GM12878 (cell line): ENCODE measurements around the gene PIK3R5. TPM values are rescaled to one million over a fixed set of nuclear protein-coding genes. Genes with fewer than 3 reads are reported as not detected.

Source experiments
- ATF2 ChIP-seq: IDR thresholded peaks from 2 replicates; pipeline ENCODE4 v1.6.1; 2012; ENCODE audit warnings: low read length, inconsistent platforms
- BACH1 ChIP-seq: fragments of 450-650 bp; IDR thresholded peaks from 2 replicates; pipeline ENCODE4 v1.6.1; 2017; ENCODE audit warnings: mild to moderate bottlenecking, borderline replicate concordance
- BCL11A ChIP-seq: IDR thresholded peaks from 2 replicates; pipeline ENCODE4 v1.6.1; 2011; ENCODE audit warnings: low read depth, low read length
- CHD2 ChIP-seq: IDR thresholded peaks from 2 replicates; pipeline ENCODE4 v1.6.1; 2011; ENCODE audit warnings: low read depth, low read length, improper control_type of control experiment, borderline replicate concordance
- E4F1 ChIP-seq: fragments of 450-650 bp; IDR thresholded peaks from 2 replicates; pipeline ENCODE4 v1.6.1; 2018; ENCODE audit warnings: borderline replicate concordance, mild to moderate bottlenecking; ENCODE audit not compliant: partially characterized antibody
- KAT2A ChIP-seq: conservative IDR thresholded peaks from 2 replicates; pipeline ENCODE4 v1.6.1; 2011; ENCODE audit warnings: low read depth, low read length; ENCODE audit not compliant: control insufficient read depth
- POLR2A ChIP-seq: IDR thresholded peaks from 2 replicates; pipeline ENCODE4 v1.6.1; 2011; ENCODE audit warnings: low read depth, mild to moderate bottlenecking, low read length
- RAD21 ChIP-seq: IDR thresholded peaks from 2 replicates; pipeline ENCODE4 v1.6.1; 2011; ENCODE audit warnings: mild to moderate bottlenecking, low read depth, low read length, moderate library complexity; ENCODE audit not compliant: insufficient read depth
- RB1 ChIP-seq: fragments of 450-650 bp; formaldehyde crosslinking; IDR thresholded peaks from 2 replicates; pipeline ENCODE4 v1.6.1; 2017; ENCODE audit warnings: mild to moderate bottlenecking, borderline replicate concordance
- RUNX3 ChIP-seq: IDR thresholded peaks from 2 replicates; pipeline ENCODE4 v1.6.1; 2012; ENCODE audit warnings: low read length, inconsistent platforms
- SIX5 ChIP-seq: IDR thresholded peaks from 2 replicates; pipeline ENCODE4 v1.6.1; 2011; ENCODE audit warnings: mild to moderate bottlenecking, low read depth, low read length, moderate library complexity; ENCODE audit not compliant: severe bottlenecking
- SP1 ChIP-seq: IDR thresholded peaks from one replicate; pipeline ENCODE4 v1.6.1; 2011; ENCODE audit warnings: low read depth, low read length
- SUZ12 ChIP-seq: fragments of 200-600 bp; sonication (generic); IDR thresholded peaks from one replicate; pipeline ENCODE4 v1.6.1; 2018; ENCODE audit warnings: antibody characterized with exemption, mild to moderate bottlenecking; ENCODE audit not compliant: unreplicated experiment
- TAF1 ChIP-seq: IDR thresholded peaks from 2 replicates; pipeline ENCODE4 v1.6.1; 2011; ENCODE audit warnings: mild to moderate bottlenecking, low read depth, low read length, borderline replicate concordance
- TCF12 ChIP-seq: IDR thresholded peaks from 2 replicates; pipeline ENCODE4 v1.6.1; 2011; ENCODE audit warnings: low read depth, mild to moderate bottlenecking, low read length
- ZBTB11 ChIP-seq: fragments of 450-650 bp; formaldehyde crosslinking; IDR thresholded peaks from 2 replicates; pipeline ENCODE4 v1.5.0; 2022; ENCODE audit warnings: mild to moderate bottlenecking, missing genetic modification characterization
- ZNF274 ChIP-seq: IDR thresholded peaks from one replicate; pipeline ENCODE4 v1.8.0; 2011; ENCODE audit not compliant: insufficient read length, insufficient read depth
- polyA plus RNA-seq, 11 experiments: library from polyadenylated mRNA; depleted of rRNA in 4 of 11; unstranded in 6 of 11; stranded (reverse) in 5 of 11; fragments of >200 nt; fragmentation: Nextera tagmentation in 4 of 11; fragmentation: Illumina TruSeq in 1 of 11; extraction: Ambion mirVana in 4 of 11; extraction: Trizol in 1 of 11; gene quantifications; 1 replicate in 1 of 11; 2 replicates in 10 of 11; pipeline versions ENCODE4 v1.2.1 to v1.2.3, GENCODE V29; 2011 to 2016; ENCODE audit warnings: inconsistent platforms in 2 of 11, missing spikeins in 2 of 11, low read depth in 1 of 11
- total RNA-seq, 4 experiments: library from RNA; depleted of rRNA in 3 of 4; stranded (reverse); fragments of >200 nt in 3 of 4; fragmentation: Illumina TruSeq in 1 of 4; extraction: Trizol in 1 of 4; gene quantifications; 2 replicates each; pipeline versions ENCODE4 v1.2.1 to v1.2.3, GENCODE V29; 2013 to 2021
- TF ChIP-seq, protein P1 (sequence below): fragments of 450-650 bp; IDR thresholded peaks from 2 replicates; pipeline ENCODE4 v1.6.1; 2017; ENCODE audit warnings: mild to moderate bottlenecking, low read depth, inconsistent platforms; ENCODE audit not compliant: poor library complexity, severe bottlenecking
- TF ChIP-seq, protein P2 (sequence below): fragments of 450-650 bp; conservative IDR thresholded peaks from 2 replicates; pipeline ENCODE4 v1.6.1; 2017; ENCODE audit warnings: mild to moderate bottlenecking, moderate library complexity

The PIK3R5 gene
- total and polyA plus RNA-seq, 10 of the 15 experiments (the other 5 are each of a cell fraction or from before 2014, with no cell fraction given): 9.5 to 50.8 (median 35.5) TPM

DNA sequence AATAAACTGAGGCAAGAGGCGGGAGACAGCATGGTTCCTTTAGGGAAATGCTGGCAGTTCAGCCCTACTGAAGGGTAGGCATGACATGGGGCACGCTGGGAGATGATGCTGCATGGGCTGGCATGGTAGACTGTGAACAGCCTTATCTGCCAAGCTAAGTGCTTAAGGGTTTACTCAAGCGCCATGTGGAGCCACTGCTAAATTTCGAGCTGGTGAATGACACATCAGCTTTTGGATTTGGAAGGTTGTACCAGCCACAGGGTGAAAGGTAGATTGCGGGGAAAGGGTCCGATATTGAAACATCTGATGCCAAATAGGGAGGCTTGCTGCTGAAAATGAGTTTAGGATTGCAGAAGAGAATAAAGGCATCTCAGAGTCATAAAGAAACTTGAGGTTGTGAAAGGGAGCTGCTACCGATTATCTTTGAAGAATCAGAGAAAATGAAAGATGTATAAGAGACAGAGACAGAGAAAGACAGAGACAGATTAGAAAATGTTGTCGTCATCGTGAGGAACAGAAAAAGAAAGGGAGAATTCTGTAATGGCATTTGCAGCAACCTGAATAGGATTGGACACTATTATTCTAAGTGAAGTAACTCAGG, 16.3 kb downstream of the PIK3R5 start (continued):
- no peak for TF ChIP-seq E4F1
- no peak for TF ChIP-seq BACH1
- no peak for TF ChIP-seq RB1
- no peak for TF ChIP-seq SIX5
- no peak for TF ChIP-seq KAT2A
- no peak for TF ChIP-seq BCL11A
- no peak for TF ChIP-seq ZNF274
- no peak for TF ChIP-seq CHD2
- TF ChIP-seq, protein P1, sequence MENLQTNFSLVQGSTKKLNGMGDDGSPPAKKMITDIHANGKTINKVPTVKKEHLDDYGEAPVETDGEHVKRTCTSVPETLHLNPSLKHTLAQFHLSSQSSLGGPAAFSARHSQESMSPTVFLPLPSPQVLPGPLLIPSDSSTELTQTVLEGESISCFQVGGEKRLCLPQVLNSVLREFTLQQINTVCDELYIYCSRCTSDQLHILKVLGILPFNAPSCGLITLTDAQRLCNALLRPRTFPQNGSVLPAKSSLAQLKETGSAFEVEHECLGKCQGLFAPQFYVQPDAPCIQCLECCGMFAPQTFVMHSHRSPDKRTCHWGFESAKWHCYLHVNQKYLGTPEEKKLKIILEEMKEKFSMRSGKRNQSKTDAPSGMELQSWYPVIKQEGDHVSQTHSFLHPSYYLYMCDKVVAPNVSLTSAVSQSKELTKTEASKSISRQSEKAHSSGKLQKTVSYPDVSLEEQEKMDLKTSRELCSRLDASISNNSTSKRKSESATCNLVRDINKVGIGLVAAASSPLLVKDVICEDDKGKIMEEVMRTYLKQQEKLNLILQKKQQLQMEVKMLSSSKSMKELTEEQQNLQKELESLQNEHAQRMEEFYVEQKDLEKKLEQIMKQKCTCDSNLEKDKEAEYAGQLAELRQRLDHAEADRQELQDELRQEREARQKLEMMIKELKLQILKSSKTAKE: peak; percentile 59
- TF ChIP-seq ATF2: peak; percentile 77
- no peak for TF ChIP-seq POLR2A
- TF ChIP-seq, protein P2, sequence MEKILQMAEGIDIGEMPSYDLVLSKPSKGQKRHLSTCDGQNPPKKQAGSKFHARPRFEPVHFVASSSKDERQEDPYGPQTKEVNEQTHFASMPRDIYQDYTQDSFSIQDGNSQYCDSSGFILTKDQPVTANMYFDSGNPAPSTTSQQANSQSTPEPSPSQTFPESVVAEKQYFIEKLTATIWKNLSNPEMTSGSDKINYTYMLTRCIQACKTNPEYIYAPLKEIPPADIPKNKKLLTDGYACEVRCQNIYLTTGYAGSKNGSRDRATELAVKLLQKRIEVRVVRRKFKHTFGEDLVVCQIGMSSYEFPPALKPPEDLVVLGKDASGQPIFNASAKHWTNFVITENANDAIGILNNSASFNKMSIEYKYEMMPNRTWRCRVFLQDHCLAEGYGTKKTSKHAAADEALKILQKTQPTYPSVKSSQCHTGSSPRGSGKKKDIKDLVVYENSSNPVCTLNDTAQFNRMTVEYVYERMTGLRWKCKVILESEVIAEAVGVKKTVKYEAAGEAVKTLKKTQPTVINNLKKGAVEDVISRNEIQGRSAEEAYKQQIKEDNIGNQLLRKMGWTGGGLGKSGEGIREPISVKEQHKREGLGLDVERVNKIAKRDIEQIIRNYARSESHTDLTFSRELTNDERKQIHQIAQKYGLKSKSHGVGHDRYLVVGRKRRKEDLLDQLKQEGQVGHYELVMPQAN: no peak
- TF ChIP-seq RAD21: no peak
- no peak for TF ChIP-seq SUZ12
- peak; percentile 73 for TF ChIP-seq RUNX3
- no peak for TF ChIP-seq SP1
- TF ChIP-seq TCF12: no peak
- TF ChIP-seq ZBTB11 (CRISPR knock-in tag): no peak
- no peak for TF ChIP-seq TAF1
